ENCODE results near the gene BMP3. TPM values are rescaled to one million over a fixed set of nuclear protein-coding genes. Genes with fewer than 3 reads are reported as not detected.

The BMP3 gene
- polyA plus RNA-seq, 1 of the 3 experiments (the other 2 are of a cell fraction): 0.12 TPM

DNA sequence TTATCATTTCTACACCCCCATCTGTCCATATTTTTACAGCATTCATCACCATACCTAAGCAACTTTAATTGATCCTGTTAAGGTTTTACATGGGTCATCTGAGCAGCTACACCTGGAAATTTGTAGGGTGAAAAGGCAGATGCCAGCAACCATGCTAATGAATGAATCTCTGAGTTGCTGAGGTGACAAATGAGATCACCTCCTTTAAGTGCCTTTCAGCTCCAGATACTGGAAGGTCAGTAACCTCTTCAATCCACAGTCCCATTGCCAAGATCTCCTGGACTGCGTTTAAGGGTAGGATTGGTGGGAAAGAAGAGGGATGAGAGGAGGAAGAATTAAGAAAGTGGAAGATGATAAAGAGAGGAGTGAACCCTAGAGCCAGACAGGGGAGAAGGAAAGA lies 8.5 kb upstream of the BMP3 start:
- POLR2A ChIA-PET: no interaction called here
- WGBS (ENCODE audit: low lambda C conversion rate): 27% methylated on average over 1 of the region's 1 CpG

DNA sequence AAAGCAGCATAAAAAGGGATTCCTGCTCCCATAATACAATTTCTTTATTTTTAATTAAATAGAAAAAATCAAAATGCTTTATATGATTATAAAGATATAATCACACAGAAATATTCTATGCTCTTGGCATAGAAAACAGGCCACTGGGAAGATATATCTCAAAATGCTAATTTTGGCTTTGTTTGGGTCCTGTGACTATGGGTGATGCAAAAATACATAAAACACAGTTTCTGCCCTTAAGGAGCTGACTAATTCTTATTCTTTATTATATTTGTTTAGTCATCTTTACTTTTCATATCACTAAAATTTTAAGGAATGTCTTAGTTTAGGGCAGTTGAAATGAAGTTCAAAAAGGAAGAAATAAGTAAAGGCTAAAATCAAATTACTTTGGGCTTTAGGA lies 7.0 kb upstream of the BMP3 start:
- POLR2A ChIA-PET: no interaction called here

More for the DNA sequence above, 8.5 kb upstream of the BMP3 start:
- Histone ChIP-seq H3K9me3 (no peaks in the 10 kb centered on the region), H3K9ac (no peak overlapping the region), H3K27ac (ENCODE audit: low read depth in 2 of 2, low read length in 1 of 2) (no peak overlapping the region), H3K4me3 (ENCODE audit: low read depth in 2 of 2, low read length in 1 of 2) (no peak overlapping the region), H3K36me3 (replicated peaks in 1 of 2; ENCODE audit: control insufficient read depth in 1 of 2, insufficient read depth in 2 of 2, low read length in 1 of 2) (no peaks in the 10 kb centered on the region), H3F3A (replicated peaks; ENCODE audit: insufficient read depth) (no peaks in the 10 kb centered on the region), H3K79me2 (ENCODE audit: insufficient read depth) (no peaks in the 10 kb centered on the region), H2AFZ (ENCODE audit: low read depth) (no peak overlapping the region), H3K4me2 (no peak overlapping the region), H3K4me1 (ENCODE audit: control insufficient read depth in 1 of 2, insufficient read depth in 2 of 2, low read depth in 1 of 2, low read length in 1 of 2) (no peaks in the 10 kb centered on the region; a peak in 2 of 4 replicates), H3K9me2 (no peaks in the 10 kb centered on the region), H3K27me3 (ENCODE audit: insufficient read depth) (peaks cover 16% of the 10 kb centered on the region), H4K20me1 (ENCODE audit: insufficient read depth) (no peaks in the 10 kb centered on the region)
- CTCF ChIA-PET: interaction anchor here (2.0 to 2.5 kb wide), 3 partner anchors 17 to 48 kb away, joined by 5 to 10 read pairs (median 7); no protein-coding TSS in a partner anchor
- DNase-seq: no peak
- TF ChIP-seq, protein P1, sequence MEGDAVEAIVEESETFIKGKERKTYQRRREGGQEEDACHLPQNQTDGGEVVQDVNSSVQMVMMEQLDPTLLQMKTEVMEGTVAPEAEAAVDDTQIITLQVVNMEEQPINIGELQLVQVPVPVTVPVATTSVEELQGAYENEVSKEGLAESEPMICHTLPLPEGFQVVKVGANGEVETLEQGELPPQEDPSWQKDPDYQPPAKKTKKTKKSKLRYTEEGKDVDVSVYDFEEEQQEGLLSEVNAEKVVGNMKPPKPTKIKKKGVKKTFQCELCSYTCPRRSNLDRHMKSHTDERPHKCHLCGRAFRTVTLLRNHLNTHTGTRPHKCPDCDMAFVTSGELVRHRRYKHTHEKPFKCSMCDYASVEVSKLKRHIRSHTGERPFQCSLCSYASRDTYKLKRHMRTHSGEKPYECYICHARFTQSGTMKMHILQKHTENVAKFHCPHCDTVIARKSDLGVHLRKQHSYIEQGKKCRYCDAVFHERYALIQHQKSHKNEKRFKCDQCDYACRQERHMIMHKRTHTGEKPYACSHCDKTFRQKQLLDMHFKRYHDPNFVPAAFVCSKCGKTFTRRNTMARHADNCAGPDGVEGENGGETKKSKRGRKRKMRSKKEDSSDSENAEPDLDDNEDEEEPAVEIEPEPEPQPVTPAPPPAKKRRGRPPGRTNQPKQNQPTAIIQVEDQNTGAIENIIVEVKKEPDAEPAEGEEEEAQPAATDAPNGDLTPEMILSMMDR (IDR thresholded peaks at IDR 0.05): no peak
- TF ChIP-seq MEF2A (IDR thresholded peaks at IDR 0.05; ENCODE audit: borderline replicate concordance, low read depth): no peak
- no peak for TF ChIP-seq JUND (IDR thresholded peaks at IDR 0.05)
- TF ChIP-seq, protein P2, sequence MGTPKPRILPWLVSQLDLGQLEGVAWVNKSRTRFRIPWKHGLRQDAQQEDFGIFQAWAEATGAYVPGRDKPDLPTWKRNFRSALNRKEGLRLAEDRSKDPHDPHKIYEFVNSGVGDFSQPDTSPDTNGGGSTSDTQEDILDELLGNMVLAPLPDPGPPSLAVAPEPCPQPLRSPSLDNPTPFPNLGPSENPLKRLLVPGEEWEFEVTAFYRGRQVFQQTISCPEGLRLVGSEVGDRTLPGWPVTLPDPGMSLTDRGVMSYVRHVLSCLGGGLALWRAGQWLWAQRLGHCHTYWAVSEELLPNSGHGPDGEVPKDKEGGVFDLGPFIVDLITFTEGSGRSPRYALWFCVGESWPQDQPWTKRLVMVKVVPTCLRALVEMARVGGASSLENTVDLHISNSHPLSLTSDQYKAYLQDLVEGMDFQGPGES (IDR thresholded peaks at IDR 0.05; ENCODE audit: low read depth, low read length): no peak
- no peak for TF ChIP-seq TCF12 (IDR thresholded peaks at IDR 0.05)
- TF ChIP-seq, protein P3, sequence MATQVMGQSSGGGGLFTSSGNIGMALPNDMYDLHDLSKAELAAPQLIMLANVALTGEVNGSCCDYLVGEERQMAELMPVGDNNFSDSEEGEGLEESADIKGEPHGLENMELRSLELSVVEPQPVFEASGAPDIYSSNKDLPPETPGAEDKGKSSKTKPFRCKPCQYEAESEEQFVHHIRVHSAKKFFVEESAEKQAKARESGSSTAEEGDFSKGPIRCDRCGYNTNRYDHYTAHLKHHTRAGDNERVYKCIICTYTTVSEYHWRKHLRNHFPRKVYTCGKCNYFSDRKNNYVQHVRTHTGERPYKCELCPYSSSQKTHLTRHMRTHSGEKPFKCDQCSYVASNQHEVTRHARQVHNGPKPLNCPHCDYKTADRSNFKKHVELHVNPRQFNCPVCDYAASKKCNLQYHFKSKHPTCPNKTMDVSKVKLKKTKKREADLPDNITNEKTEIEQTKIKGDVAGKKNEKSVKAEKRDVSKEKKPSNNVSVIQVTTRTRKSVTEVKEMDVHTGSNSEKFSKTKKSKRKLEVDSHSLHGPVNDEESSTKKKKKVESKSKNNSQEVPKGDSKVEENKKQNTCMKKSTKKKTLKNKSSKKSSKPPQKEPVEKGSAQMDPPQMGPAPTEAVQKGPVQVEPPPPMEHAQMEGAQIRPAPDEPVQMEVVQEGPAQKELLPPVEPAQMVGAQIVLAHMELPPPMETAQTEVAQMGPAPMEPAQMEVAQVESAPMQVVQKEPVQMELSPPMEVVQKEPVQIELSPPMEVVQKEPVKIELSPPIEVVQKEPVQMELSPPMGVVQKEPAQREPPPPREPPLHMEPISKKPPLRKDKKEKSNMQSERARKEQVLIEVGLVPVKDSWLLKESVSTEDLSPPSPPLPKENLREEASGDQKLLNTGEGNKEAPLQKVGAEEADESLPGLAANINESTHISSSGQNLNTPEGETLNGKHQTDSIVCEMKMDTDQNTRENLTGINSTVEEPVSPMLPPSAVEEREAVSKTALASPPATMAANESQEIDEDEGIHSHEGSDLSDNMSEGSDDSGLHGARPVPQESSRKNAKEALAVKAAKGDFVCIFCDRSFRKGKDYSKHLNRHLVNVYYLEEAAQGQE (IDR thresholded peaks at IDR 0.05; ENCODE audit: low read depth, low read length): no peak
- no peak for TF ChIP-seq YY1 (IDR thresholded peaks at IDR 0.05; ENCODE audit: low read depth)
- no peak for TF ChIP-seq ELF1 (IDR thresholded peaks at IDR 0.05)

More for the DNA sequence above, 7.0 kb upstream of the BMP3 start:
- no peaks in the 10 kb centered on the region for H3K9me2 ChIP-seq
- no peaks in the 10 kb centered on the region for H3K79me2 ChIP-seq (ENCODE audit: insufficient read depth)
- H3K4me1 ChIP-seq (ENCODE audit: control insufficient read depth in 1 of 2, insufficient read depth in 2 of 2, low read depth in 1 of 2, low read length in 1 of 2): no peaks in the 10 kb centered on the region; a peak in 2 of 4 replicates
- H3K9me3 ChIP-seq: no peaks in the 10 kb centered on the region
- no peak overlapping the region for H3K4me3 ChIP-seq (ENCODE audit: low read depth in 2 of 2, low read length in 1 of 2)
- H3K36me3 ChIP-seq (replicated peaks in 1 of 2; ENCODE audit: control insufficient read depth in 1 of 2, insufficient read depth in 2 of 2, low read length in 1 of 2): no peaks in the 10 kb centered on the region
- peaks cover 13% of the 10 kb centered on the region for H3K27me3 ChIP-seq (ENCODE audit: insufficient read depth)
- DNase-seq: no peak
- H3F3A ChIP-seq (replicated peaks; ENCODE audit: insufficient read depth): no peaks in the 10 kb centered on the region
- no peak for TF ChIP-seq FOXJ3 (CRISPR knock-in tag; IDR thresholded peaks at IDR 0.05)
- TF ChIP-seq, protein P4, sequence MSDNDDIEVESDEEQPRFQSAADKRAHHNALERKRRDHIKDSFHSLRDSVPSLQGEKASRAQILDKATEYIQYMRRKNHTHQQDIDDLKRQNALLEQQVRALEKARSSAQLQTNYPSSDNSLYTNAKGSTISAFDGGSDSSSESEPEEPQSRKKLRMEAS (IDR thresholded peaks at IDR 0.05; ENCODE audit: low read depth): no peak
- TF ChIP-seq RAD21 (IDR thresholded peaks at IDR 0.05; ENCODE audit: low read length): no peak
- no peak for TF ChIP-seq EP300 (IDR thresholded peaks at IDR 0.05; ENCODE audit: borderline replicate concordance in 1 of 2, low read depth in 1 of 2, low read length in 1 of 2)
- TF ChIP-seq MXI1 (IDR thresholded peaks at IDR 0.05; ENCODE audit: low read depth, low read length): no peak
- TF ChIP-seq NFIC (IDR thresholded peaks at IDR 0.05; ENCODE audit: borderline replicate concordance): no peak
- no peak for TF ChIP-seq NRF1 (IDR thresholded peaks at IDR 0.05; ENCODE audit: low read depth, low read length)
- TF ChIP-seq JUND (IDR thresholded peaks at IDR 0.05): no peak
- TF ChIP-seq RFX5 (IDR thresholded peaks at IDR 0.05; ENCODE audit: low read length): no peak
- TF ChIP-seq GABPA (IDR thresholded peaks at IDR 0.05; ENCODE audit: low read depth): no peak
- TF ChIP-seq RCOR1 (IDR thresholded peaks at IDR 0.05; ENCODE audit: low read length): no peak
- no peak for TF ChIP-seq MEF2A (IDR thresholded peaks at IDR 0.05; ENCODE audit: borderline replicate concordance, low read depth)
- TF ChIP-seq YY1 (IDR thresholded peaks at IDR 0.05; ENCODE audit: low read depth): no peak
- no peak overlapping the region for H3K4me2 ChIP-seq
- H4K20me1 ChIP-seq (ENCODE audit: insufficient read depth): no peaks in the 10 kb centered on the region
- H3K9ac ChIP-seq: no peak overlapping the region
- no peak overlapping the region for H2AFZ ChIP-seq (ENCODE audit: low read depth)
- no peak overlapping the region for H3K27ac ChIP-seq (ENCODE audit: low read depth in 2 of 2, low read length in 1 of 2)
- CTCF ChIA-PET: no interaction called here
